OCI-LY3 (cell line): ENCODE data around the gene DCAF12.
"Not testable (repeated sequence)": the region's sequence is repeated elsewhere in the genome, so short reads cannot be mapped to it uniquely, and the experiment has no call there.

Experiments used
- H2AFZ ChIP-seq: fragments of 200-600, 300-600 bp; shearing (Covaris generic); 2 replicates; pipeline ENCODE4 v1.6.0; 2014; ENCODE audit warnings: antibody characterized with exemption, low read depth, low read length
- H3K27ac ChIP-seq: fragments of 200-600, 300-600 bp; sonication (generic); 2 replicates; pipeline ENCODE4 v1.5.1; 2014; ENCODE audit warnings: mild to moderate bottlenecking, low read length, moderate library complexity, mixed read lengths
- H3K27me3 ChIP-seq: fragments of 200-600, 300-600 bp; sonication (generic); 2 replicates; pipeline ENCODE4 v1.6.1; 2014; ENCODE audit warnings: low read depth, low read length, mixed read lengths
- H3K36me3 ChIP-seq: fragments of 200-600, 300-600 bp; sonication (generic); replicated peaks from 2 replicates; pipeline ENCODE3; 2014; ENCODE audit warnings: low read depth, low read length, mixed read lengths
- H3K4me1 ChIP-seq: fragments of 300-600, 200-600 bp; sonication (generic); 2 replicates; pipeline ENCODE4 v1.6.1; 2014; ENCODE audit warnings: low read length, mixed read lengths
- H3K4me2 ChIP-seq: fragments of 200-600, 300-600 bp; sonication (generic); 2 replicates; pipeline ENCODE4 v1.6.1; 2014; ENCODE audit warnings: low read length, mixed read lengths
- H3K4me3 ChIP-seq: fragments of 300-600, 200-600 bp; sonication (generic); 2 replicates; pipeline ENCODE4 v1.5.1; 2014; ENCODE audit warnings: antibody characterized with exemption, mild to moderate bottlenecking, low read length, moderate library complexity
- H3K79me2 ChIP-seq: fragments of 300-600, 200-600 bp; shearing (Covaris generic); 2 replicates; pipeline ENCODE4 v1.6.1; 2014; ENCODE audit warnings: mild to moderate bottlenecking, low read length, mixed read lengths
- H3K9ac ChIP-seq: fragments of 300-600, 200-600 bp; shearing (Covaris generic); 2 replicates; pipeline ENCODE4 v1.6.0; 2014; ENCODE audit warnings: mild to moderate bottlenecking, low read length, moderate library complexity
- H3K9me3 ChIP-seq: fragments of 200-600, 300-600 bp; shearing (Covaris generic); 2 replicates; pipeline ENCODE4 v1.6.1; 2014; ENCODE audit warnings: low read length, mixed read lengths; ENCODE audit not compliant: insufficient read depth
- H4K20me1 ChIP-seq: fragments of 200-600, 300-600 bp; sonication (generic); 2 replicates; pipeline ENCODE4 v1.6.1; 2016; ENCODE audit warnings: low read length, mixed read lengths; ENCODE audit not compliant: insufficient read depth
- EZH2phosphoT487 ChIP-seq: fragments of 200-600 bp; shearing (Covaris generic); IDR thresholded peaks from 2 replicates; pipeline ENCODE4 v1.6.1; 2018; ENCODE audit warnings: antibody characterized with exemption, mixed run types, low read depth
- TF ChIP-seq, protein P1 (sequence below): fragments of 200-600, 300-600 bp; sonication (generic); IDR thresholded peaks from 2 replicates; pipeline ENCODE4 v1.5.1; 2014; ENCODE audit warnings: antibody characterized with exemption, low read length, low read depth

DCAF12 gene

DNA sequence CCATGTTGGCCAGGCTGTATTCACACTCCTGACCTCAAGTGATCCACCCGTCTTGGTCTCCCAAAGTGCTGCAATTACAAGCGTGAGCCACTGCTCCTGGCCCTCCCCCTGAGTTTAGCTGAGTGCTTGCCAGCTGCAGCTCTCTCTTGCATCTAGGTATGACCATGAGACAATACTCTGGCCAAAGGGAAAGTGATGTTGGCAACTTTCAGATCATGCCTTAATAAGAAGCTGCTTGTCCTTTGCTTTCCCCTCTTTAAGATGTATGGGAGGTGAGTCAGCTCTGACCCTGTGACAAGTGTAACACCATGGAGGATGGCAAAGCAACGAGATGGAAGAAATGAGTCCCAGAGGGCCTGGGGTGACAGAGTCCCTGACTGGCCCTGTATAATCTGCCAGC is 18.7 kb upstream of the DCAF12 start:
- no peak overlapping the region for H3K27ac ChIP-seq
- no peak overlapping the region for H3K4me2 ChIP-seq
- no peaks in the 10 kb centered on the region for H3K4me1 ChIP-seq
- no peaks in the 10 kb centered on the region for H3K9me3 ChIP-seq
- H3K79me2 ChIP-seq: no peaks in the 10 kb centered on the region
- H4K20me1 ChIP-seq: no peaks in the 10 kb centered on the region
- H3K36me3 ChIP-seq: no peaks in the 10 kb centered on the region
- no peak for TF ChIP-seq EZH2phosphoT487
- TF ChIP-seq, protein P1, sequence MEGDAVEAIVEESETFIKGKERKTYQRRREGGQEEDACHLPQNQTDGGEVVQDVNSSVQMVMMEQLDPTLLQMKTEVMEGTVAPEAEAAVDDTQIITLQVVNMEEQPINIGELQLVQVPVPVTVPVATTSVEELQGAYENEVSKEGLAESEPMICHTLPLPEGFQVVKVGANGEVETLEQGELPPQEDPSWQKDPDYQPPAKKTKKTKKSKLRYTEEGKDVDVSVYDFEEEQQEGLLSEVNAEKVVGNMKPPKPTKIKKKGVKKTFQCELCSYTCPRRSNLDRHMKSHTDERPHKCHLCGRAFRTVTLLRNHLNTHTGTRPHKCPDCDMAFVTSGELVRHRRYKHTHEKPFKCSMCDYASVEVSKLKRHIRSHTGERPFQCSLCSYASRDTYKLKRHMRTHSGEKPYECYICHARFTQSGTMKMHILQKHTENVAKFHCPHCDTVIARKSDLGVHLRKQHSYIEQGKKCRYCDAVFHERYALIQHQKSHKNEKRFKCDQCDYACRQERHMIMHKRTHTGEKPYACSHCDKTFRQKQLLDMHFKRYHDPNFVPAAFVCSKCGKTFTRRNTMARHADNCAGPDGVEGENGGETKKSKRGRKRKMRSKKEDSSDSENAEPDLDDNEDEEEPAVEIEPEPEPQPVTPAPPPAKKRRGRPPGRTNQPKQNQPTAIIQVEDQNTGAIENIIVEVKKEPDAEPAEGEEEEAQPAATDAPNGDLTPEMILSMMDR: no peak
- no peak overlapping the region for H3K4me3 ChIP-seq
- H3K9ac ChIP-seq: no peak overlapping the region
- no peak overlapping the region for H2AFZ ChIP-seq
- H3K27me3 ChIP-seq: no peaks in the 10 kb centered on the region

DNA sequence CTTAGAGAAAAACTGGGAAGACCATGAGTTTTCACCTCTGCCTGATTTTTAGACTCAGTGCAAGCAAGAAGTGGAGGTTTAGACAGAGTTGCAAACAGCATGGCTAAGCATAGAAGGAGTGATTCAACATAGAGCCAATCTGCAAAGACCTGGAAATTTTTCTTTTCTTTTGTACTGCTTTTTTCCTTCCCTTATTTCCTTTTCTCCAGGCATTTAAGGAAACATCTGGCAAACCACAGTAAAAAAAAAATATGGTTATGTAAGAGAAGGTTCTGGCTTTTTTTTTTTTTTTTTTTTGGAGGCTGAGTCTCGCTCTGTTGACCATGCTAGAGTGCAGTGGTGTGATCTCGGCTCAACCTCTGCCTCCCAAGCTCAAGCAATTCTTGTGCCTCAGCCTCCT is 16.6 kb upstream of the DCAF12 start:
- no peaks in the 10 kb centered on the region for H3K79me2 ChIP-seq
- no peaks in the 10 kb centered on the region for H3K27me3 ChIP-seq
- no peaks in the 10 kb centered on the region for H3K36me3 ChIP-seq
- H3K9me3 ChIP-seq: no peaks in the 10 kb centered on the region
- no peak overlapping the region for H3K9ac ChIP-seq
- no peak overlapping the region for H3K27ac ChIP-seq
- H3K4me2 ChIP-seq: no peak overlapping the region
- no peaks in the 10 kb centered on the region for H4K20me1 ChIP-seq
- no peak overlapping the region for H2AFZ ChIP-seq
- H3K4me1 ChIP-seq: no peaks in the 10 kb centered on the region
- no peak overlapping the region for H3K4me3 ChIP-seq
- TF ChIP-seq EZH2phosphoT487: no peak
- TF ChIP-seq, protein P1: no peak

DNA sequence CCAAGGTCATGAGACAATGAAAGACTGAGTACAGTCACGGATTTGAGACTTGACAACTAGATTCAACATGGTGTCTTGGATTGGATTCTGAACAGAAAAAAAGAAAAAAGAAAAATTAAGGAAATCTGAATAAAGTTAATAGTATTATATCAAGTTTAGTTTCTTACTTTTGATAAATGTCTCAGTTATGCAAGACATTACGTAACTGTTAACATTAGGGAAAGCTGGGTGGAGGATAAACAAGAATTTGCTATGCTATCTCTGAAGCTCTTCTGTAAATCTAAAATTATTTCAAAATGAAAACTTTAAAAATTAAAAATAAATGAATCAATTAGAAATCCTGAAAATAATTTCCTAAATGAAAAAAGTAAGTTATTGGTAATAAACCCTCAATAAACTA is 14.4 kb upstream of the DCAF12 start:
- no peak overlapping the region for H3K27ac ChIP-seq
- H3K9ac ChIP-seq: no peak overlapping the region
- no peaks in the 10 kb centered on the region for H3K9me3 ChIP-seq
- no peaks in the 10 kb centered on the region for H3K36me3 ChIP-seq
- no peaks in the 10 kb centered on the region for H3K4me1 ChIP-seq
- TF ChIP-seq EZH2phosphoT487: no peak
- TF ChIP-seq, protein P1: no peak
- no peak overlapping the region for H2AFZ ChIP-seq
- no peaks in the 10 kb centered on the region for H3K27me3 ChIP-seq
- no peaks in the 10 kb centered on the region for H4K20me1 ChIP-seq
- H3K4me3 ChIP-seq: no peak overlapping the region
- H3K79me2 ChIP-seq: no peaks in the 10 kb centered on the region
- H3K4me2 ChIP-seq: no peak overlapping the region

DNA sequence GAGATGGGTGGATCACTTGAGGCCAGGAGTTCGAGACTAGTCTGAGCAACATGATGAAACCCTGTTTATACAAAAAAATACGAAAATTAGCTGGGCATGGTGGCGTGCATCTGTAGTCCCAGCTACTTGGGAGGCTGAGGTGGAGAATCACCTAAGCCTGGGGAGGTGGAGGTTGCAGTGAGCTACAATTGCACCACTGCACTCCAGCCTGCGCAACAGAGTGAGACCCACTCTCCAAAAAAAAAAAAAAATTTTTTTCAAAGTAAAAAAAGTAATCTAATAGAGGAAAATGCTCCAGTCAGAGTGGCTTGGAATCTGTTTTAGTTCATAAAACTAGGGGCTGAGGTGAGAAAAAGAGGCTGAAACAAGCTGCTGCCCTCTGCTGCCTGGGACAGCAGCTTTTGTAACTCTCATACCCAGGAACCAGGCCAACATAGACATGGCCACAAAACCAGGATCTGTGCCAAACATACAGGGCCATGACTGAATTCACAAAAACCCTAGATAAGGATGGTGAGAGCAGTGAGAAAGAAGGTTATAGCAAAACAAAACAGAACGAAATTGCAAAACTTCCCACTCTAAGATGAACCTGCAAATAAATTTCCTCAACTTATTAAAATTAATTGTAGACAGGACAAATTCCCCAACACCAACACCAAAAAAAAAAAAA is 13.1 kb upstream of the DCAF12 start:
- no peaks in the 10 kb centered on the region for H3K36me3 ChIP-seq
- no peak overlapping the region for H3K27ac ChIP-seq
- H2AFZ ChIP-seq: no peak overlapping the region
- no peak overlapping the region for H3K9ac ChIP-seq
- TF ChIP-seq EZH2phosphoT487: no peak
- TF ChIP-seq, protein P1: peak; percentile 35
- H3K4me3 ChIP-seq: no peak overlapping the region
- H3K4me1 ChIP-seq: no peaks in the 10 kb centered on the region
- H4K20me1 ChIP-seq: no peaks in the 10 kb centered on the region
- H3K4me2 ChIP-seq: no peak overlapping the region
- H3K79me2 ChIP-seq: no peaks in the 10 kb centered on the region
- H3K9me3 ChIP-seq: no peaks in the 10 kb centered on the region
- no peaks in the 10 kb centered on the region for H3K27me3 ChIP-seq

DNA sequence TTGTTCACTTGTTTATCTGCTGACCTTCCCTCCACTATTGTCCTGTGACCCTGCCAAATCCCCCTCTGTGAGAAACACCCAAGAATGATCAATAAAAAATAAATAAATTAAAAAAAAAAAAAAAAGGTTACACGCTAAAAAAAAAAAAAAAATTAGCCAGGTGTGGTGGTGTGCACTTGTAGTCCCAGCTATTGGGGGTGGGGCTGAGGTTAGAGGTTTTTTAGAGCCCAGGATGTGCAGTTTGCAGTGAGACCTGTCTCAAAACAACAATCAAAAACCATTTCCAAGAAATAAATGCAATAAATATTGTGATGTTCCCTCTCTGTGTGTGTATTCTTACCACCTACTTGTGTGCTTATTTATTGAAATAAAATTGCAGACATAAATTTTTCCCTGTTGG is 12.1 kb upstream of the DCAF12 start:
- not testable (repeated sequence) for H3K27me3 ChIP-seq, H3K9me3 ChIP-seq, H2AFZ ChIP-seq, H3K36me3 ChIP-seq, H3K9ac ChIP-seq, H3K79me2 ChIP-seq, H3K4me3 ChIP-seq, H3K4me2 ChIP-seq, H3K27ac ChIP-seq, H3K4me1 ChIP-seq, H4K20me1 ChIP-seq
